Measurements from ENCODE around the gene LITAF.
A peak's percentile ranks its signal among the peaks of the same experiment; 100 is the strongest.
"Not testable (repeated sequence)": the region's sequence is repeated elsewhere in the genome, so short reads cannot be mapped to it uniquely, and the experiment has no call there.

The LITAF gene

GRCh38 chr16:11597235-11598095 is 10.7 kb upstream of the LITAF start:
- DNase-seq (ENCODE audit: low read depth): no peak

GRCh38 chr16:11596572-11597226 is 10.0 kb upstream of the LITAF start:
- DNase-seq (ENCODE audit: low read depth): no peak

GRCh38 chr16:11593581-11593980 is 6.9 kb upstream of the LITAF start:
- no peak for DNase-seq (ENCODE audit: low read depth)

DNA sequence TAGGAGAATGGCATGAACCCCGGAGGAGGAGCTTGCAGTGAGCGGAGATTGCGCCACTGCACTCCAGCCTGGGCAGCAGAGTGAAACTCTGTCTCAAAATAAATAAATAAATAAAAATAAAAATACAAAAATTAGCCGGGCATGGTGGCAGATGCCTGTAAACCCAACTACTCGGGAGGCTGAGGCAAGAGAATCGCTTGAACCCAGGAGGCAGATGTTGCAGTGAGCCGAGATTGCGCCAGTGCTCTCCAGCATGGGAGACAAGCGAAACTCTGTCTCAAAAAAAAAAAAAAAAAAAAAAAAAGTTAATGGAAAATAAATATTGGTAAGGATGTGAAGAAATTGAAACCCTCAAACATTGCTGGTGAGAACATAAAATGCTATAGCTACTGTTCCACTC is 6.4 kb upstream of the LITAF start:
- DNase-seq (ENCODE audit: low read depth): not testable (repeated sequence)

DNA sequence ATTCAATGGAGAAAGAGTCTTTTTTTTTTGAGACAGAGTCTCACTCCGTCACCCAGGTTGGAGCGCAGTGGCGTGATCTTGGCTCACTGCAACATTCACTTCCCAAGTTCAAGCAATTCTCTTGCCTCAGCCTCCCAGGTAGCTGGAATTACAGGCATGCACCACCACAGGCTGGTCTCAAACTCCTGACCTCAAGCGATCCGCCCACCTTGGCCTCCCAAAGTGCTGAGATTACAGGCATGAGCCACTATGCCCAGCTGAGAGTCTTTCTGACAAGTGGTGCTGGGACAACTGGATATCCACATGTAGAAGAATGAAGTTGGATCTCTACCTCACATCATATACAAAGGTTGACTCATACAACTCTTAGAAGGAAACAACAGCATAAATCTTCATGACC is 4.9 kb upstream of the LITAF start:
- not testable (repeated sequence) for DNase-seq (ENCODE audit: low read depth)

DNA sequence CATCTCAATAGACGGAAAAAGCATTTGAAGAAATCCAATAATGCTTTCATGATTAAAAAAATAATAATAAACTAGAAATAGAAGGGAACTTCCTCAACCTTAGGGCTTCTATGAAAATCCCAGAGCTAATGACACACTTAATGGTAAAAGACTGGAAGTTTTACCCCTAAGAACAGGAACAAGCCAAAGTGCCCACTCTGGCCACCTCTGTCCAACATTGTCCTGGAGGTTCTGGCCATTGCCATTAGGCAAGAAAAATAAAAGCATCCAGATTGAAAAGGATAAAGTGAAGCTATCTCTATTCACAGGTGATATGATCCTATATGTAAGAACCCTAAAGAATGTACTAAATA is 2.5 kb upstream of the LITAF start:
- no peak for DNase-seq (ENCODE audit: low read depth)

- no peak for DNase-seq (ENCODE audit: low read depth)
Observed at GRCh38 chr16:11588321-11589197, 1.8 kb upstream of the LITAF start.

DNA sequence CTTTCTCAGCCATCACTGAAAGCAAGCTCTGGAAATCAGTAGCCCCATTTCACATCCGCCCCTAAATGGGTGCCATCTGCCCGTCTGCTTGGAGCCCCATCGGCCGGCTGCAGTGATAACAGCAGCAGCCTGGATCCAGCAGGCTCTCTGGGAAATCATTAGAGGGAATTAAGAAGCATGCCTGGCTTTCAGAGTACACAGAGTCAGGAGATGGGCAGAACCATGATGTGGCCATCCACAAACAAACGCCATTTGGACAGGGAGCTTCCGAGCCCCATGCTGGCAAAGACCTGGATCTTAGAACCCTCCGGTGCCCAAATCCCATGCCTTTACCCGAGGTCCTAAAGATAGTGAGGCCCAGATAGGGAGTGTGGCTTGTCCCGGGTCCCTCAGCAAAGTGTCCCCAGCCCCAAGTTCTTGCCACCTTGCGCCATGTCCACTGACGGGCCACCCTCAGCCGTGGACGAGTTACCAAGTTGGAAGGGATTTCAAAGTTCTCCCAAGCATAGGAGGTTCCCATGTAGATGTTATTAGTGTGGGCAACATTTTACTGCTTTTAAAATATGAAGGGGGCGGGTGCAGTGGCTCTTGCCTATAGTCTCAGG is 1.0 kb upstream of the LITAF start:
- no peak for DNase-seq (ENCODE audit: low read depth)

- no peak for DNase-seq (ENCODE audit: low read depth)
Observed at GRCh38 chr16:11586378-11586855, 302 bp downstream of the LITAF start.

GRCh38 chr16:11585460-11586377 is 1.0 kb downstream of the LITAF start:
- DNase-seq (ENCODE audit: low read depth): no peak

DNA sequence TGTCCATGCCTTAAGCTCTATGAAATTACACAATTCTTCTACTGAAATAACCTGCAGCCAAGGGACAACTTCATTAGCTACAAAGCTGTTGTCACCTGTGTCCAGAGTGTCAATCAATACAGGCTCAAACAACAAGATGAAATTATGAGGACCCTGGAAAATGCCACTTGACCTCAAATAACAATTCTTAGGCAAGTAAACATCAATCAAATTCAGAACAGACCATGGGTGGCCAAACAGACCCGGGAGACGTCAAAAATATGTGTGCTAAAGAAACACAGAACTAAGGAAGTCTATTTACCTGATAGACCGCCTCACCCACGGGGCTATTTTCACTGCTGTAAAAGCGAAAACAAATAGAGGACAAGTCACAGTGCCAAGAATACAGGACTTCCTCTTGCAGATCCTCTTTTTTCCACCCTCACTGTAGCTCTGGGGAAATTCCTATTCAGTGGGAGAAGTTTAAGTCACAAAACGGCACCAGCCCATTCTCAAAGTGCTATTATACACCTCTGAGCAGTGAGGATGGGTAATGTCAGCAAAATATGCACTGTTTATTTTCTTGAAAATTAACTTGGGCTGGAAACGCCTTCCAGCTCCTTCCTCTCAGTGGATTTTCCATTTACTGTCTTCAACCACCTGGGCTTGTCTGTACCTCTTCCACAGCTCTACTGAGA is 2.7 kb downstream of the LITAF start:
- no peak for DNase-seq (ENCODE audit: low read depth)

- DNase-seq (ENCODE audit: low read depth): peak; percentile 97
Observed at GRCh38 chr16:11583166-11583565, 3.6 kb downstream of the LITAF start.

- DNase-seq (ENCODE audit: low read depth): no peak
Observed at GRCh38 chr16:11582157-11582814, 4.4 kb downstream of the LITAF start.

- DNase-seq (ENCODE audit: low read depth): no peak
Observed at GRCh38 chr16:11581678-11582077, 5.0 kb downstream of the LITAF start.

DNA sequence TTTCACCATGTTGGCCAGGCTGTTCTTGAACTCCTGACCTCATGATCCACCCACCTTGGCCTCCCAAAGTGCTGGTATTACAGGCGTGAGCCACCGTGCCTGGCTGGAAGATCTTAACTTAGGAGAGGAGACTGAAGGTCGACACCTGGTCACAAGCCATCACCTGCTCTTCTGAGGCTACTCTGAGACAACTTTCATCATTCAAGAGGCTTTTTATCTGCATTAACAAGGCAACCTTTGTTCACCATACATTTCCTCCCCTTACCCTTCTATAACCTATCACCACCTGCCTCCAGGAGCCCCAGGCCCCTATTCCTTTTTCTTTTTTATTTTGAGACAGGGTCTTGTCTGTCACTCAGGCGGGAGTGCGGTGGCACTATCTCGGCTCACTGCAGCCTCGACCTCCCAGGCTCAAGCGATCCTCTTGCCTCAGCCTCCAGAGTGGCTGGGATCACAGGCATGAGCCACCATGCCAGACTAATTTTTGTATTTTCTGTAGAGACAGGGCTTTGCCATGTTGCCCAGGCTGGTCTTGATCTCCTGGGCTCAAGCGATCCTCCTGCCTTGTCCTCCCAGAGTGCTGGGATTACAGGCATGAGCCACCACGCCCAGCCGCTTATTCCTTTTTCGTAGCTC is 6.2 kb downstream of the LITAF start:
- no peak for DNase-seq (ENCODE audit: low read depth)

GRCh38 chr16:11577290-11577660 is 9.4 kb downstream of the LITAF start:
- DNase-seq (ENCODE audit: low read depth): not testable (repeated sequence)

DNA sequence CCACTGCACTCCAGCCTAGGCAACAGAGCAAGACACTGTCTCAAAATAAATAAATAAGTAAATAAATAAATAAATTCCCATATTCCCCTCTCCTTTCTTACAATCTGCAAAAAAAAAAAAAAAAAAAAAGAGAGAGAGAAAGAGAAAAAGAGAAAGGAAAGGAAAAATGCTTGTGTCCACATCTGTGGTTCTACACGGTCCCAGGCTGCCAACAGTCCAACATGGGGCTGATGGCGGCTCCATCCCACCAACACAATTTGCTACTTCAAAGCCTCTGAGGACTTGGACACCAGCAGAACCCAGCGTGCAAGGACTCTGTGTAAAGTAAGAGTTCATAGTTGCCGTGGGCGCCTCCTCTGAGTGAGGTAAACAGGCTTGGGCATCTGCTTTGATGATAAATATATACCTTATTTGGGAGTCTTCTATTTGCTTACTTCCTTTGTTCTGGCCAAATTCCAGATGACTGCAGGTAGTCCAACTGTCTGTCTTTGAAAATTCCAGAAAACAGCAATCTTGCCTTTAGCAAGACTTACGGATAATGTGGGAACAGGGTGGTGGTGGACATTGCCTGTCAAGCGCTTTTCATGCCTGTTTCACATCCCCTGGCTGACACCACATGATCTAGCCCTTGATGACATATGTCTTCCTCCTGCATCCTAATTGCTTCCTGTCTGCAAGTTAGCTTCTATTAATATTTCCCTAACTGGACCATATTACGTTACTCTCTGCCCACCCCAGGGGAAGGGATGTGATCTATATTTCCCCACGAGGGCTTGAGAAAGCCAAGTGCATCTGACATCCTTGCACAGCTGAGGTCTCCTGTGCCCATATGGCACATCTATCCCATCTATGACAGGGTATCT is 10.1 kb downstream of the LITAF start:
- DNase-seq (ENCODE audit: low read depth): no peak

DNA sequence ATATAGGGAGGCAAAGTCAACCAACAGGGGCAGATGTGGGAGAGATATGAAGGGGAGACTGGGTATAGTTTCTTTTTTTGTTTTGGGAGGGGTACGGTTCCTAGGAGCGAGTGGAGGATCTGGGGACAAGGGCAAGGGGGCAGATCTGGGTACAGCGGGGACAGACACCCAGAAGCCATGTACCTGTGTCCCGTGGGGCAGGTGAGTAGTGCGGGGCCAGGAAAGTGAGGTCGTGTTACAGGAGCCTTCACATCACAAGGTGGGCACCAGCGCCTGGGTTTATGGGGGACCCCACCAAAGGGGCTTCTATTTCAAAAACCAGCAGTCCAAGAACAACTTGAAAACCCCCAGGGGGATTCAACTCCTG is 11.5 kb downstream of the LITAF start:
- DNase-seq (ENCODE audit: low read depth): no peak

Data from amniotic epithelial cell (primary cell).